Measurements from ENCODE around the gene COL4A1. TPM values are rescaled to one million over a fixed set of nuclear protein-coding genes. Genes with fewer than 3 reads are reported as not detected.
A peak's percentile ranks its signal among the peaks of the same experiment; 100 is the strongest.

COL4A1 gene
- total and polyA plus RNA-seq, 4 donors, result 162 to 377 (median 214) TPM

GRCh38 chr13:110229905-110230563 lies 76.9 kb downstream of the COL4A1 start:
- no peak overlapping the region for H3K27ac ChIP-seq (ENCODE audit: low read depth, low read length)
- WGBS (ENCODE audit: insufficient coverage), result 89% methylated on average over 15 of the region's 16 CpGs
- H3K4me1 ChIP-seq (ENCODE audit: control insufficient read depth, insufficient read depth, low read length), result peaks cover 3% of the 10 kb centered on the region
- DNase-seq (ENCODE audit: low read depth in 4 of 6, low spot score in 6 of 6), result no peak
- no peak overlapping the region for H3K4me3 ChIP-seq (ENCODE audit: low read depth, low read length)
- no peaks in the 10 kb centered on the region for H3K27me3 ChIP-seq (ENCODE audit: control insufficient read depth, insufficient read depth, low read length)
- H3K36me3 ChIP-seq (ENCODE audit: control insufficient read depth, insufficient read depth, low read length), result no peaks in the 10 kb centered on the region
- H3K9me3 ChIP-seq (ENCODE audit: control insufficient read depth, insufficient read depth, low read length), result no peaks in the 10 kb centered on the region

GRCh38 chr13:110228936-110229904 lies 77.7 kb downstream of the COL4A1 start:
- H3K4me1 ChIP-seq (ENCODE audit: control insufficient read depth, insufficient read depth, low read length), result peaks cover 2% of the 10 kb centered on the region
- H3K9me3 ChIP-seq (ENCODE audit: control insufficient read depth, insufficient read depth, low read length), result no peaks in the 10 kb centered on the region
- H3K27ac ChIP-seq (ENCODE audit: low read depth, low read length), result peak overlapping the region; percentile 16
- H3K36me3 ChIP-seq (ENCODE audit: control insufficient read depth, insufficient read depth, low read length), result no peaks in the 10 kb centered on the region
- no peaks in the 10 kb centered on the region for H3K27me3 ChIP-seq (ENCODE audit: control insufficient read depth, insufficient read depth, low read length)
- no peak for DNase-seq (ENCODE audit: low read depth in 4 of 6, low spot score in 6 of 6)
- WGBS (ENCODE audit: insufficient coverage), result 59% methylated on average over 9 of the region's 15 CpGs
- no peak overlapping the region for H3K4me3 ChIP-seq (ENCODE audit: low read depth, low read length)

- no peaks in the 10 kb centered on the region for H3K36me3 ChIP-seq (ENCODE audit: control insufficient read depth, insufficient read depth, low read length)
- H3K4me1 ChIP-seq (ENCODE audit: control insufficient read depth, insufficient read depth, low read length), result no peaks in the 10 kb centered on the region
- no peaks in the 10 kb centered on the region for H3K27me3 ChIP-seq (ENCODE audit: control insufficient read depth, insufficient read depth, low read length)
- H3K27ac ChIP-seq (ENCODE audit: low read depth, low read length), result no peak overlapping the region
- 92% methylated on average over 22 of the region's 28 CpGs for WGBS (ENCODE audit: insufficient coverage)
- DNase-seq (ENCODE audit: low read depth in 4 of 6, low spot score in 6 of 6), result no peak
- H3K4me3 ChIP-seq (ENCODE audit: low read depth, low read length), result no peak overlapping the region
- H3K9me3 ChIP-seq (ENCODE audit: control insufficient read depth, insufficient read depth, low read length), result no peaks in the 10 kb centered on the region
Measured at GRCh38 chr13:110227864-110228643, 78.9 kb downstream of the COL4A1 start.

GRCh38 chr13:110227416-110227815 lies 79.5 kb downstream of the COL4A1 start:
- no peaks in the 10 kb centered on the region for H3K4me1 ChIP-seq (ENCODE audit: control insufficient read depth, insufficient read depth, low read length)
- 87% methylated on average over 2 of the region's 3 CpGs for WGBS (ENCODE audit: insufficient coverage)
- DNase-seq (ENCODE audit: low read depth in 4 of 6, low spot score in 6 of 6), result no peak
- H3K36me3 ChIP-seq (ENCODE audit: control insufficient read depth, insufficient read depth, low read length), result no peaks in the 10 kb centered on the region
- no peak overlapping the region for H3K4me3 ChIP-seq (ENCODE audit: low read depth, low read length)
- H3K9me3 ChIP-seq (ENCODE audit: control insufficient read depth, insufficient read depth, low read length), result no peaks in the 10 kb centered on the region
- no peaks in the 10 kb centered on the region for H3K27me3 ChIP-seq (ENCODE audit: control insufficient read depth, insufficient read depth, low read length)
- no peak overlapping the region for H3K27ac ChIP-seq (ENCODE audit: low read depth, low read length)

GRCh38 chr13:110225609-110226574 lies 81.1 kb downstream of the COL4A1 start:
- DNase-seq (ENCODE audit: low read depth in 4 of 6, low spot score in 6 of 6), result no peak
- H3K36me3 ChIP-seq (ENCODE audit: control insufficient read depth, insufficient read depth, low read length), result no peaks in the 10 kb centered on the region
- H3K4me3 ChIP-seq (ENCODE audit: low read depth, low read length), result no peak overlapping the region
- WGBS (ENCODE audit: insufficient coverage), result 88% methylated on average over 9 of the region's 12 CpGs
- H3K27me3 ChIP-seq (ENCODE audit: control insufficient read depth, insufficient read depth, low read length), result no peaks in the 10 kb centered on the region
- H3K4me1 ChIP-seq (ENCODE audit: control insufficient read depth, insufficient read depth, low read length), result peaks cover 7% of the 10 kb centered on the region
- no peaks in the 10 kb centered on the region for H3K9me3 ChIP-seq (ENCODE audit: control insufficient read depth, insufficient read depth, low read length)
- H3K27ac ChIP-seq (ENCODE audit: low read depth, low read length), result no peak overlapping the region

GRCh38 chr13:110225003-110225402 lies 82.0 kb downstream of the COL4A1 start:
- 96% methylated on average over 10 of the region's 11 CpGs for WGBS (ENCODE audit: insufficient coverage)
- no peak for DNase-seq (ENCODE audit: low read depth in 4 of 6, low spot score in 6 of 6)
- no peak overlapping the region for H3K4me3 ChIP-seq (ENCODE audit: low read depth, low read length)

GRCh38 chr13:110224519-110224918 lies 82.4 kb downstream of the COL4A1 start:
- peak in 1 of 6 donors; percentile 41 for DNase-seq (ENCODE audit: low read depth in 4 of 6, low spot score in 6 of 6)
- no peak overlapping the region for H3K27ac ChIP-seq (ENCODE audit: low read depth, low read length)
- WGBS (ENCODE audit: insufficient coverage), result 80% methylated on average over 5 of the region's 8 CpGs
- H3K4me1 ChIP-seq (ENCODE audit: control insufficient read depth, insufficient read depth, low read length), result peaks cover 7% of the 10 kb centered on the region
- H3K27me3 ChIP-seq (ENCODE audit: control insufficient read depth, insufficient read depth, low read length), result no peaks in the 10 kb centered on the region
- no peaks in the 10 kb centered on the region for H3K36me3 ChIP-seq (ENCODE audit: control insufficient read depth, insufficient read depth, low read length)
- no peak overlapping the region for H3K4me3 ChIP-seq (ENCODE audit: low read depth, low read length)
- H3K9me3 ChIP-seq (ENCODE audit: control insufficient read depth, insufficient read depth, low read length), result no peaks in the 10 kb centered on the region

More at GRCh38 chr13:110225003-110225402, 82.0 kb downstream of the COL4A1 start:
- no peaks in the 10 kb centered on the region for H3K9me3 ChIP-seq (ENCODE audit: control insufficient read depth, insufficient read depth, low read length)
- H3K36me3 ChIP-seq (ENCODE audit: control insufficient read depth, insufficient read depth, low read length), result no peaks in the 10 kb centered on the region
- no peaks in the 10 kb centered on the region for H3K27me3 ChIP-seq (ENCODE audit: control insufficient read depth, insufficient read depth, low read length)
- H3K4me1 ChIP-seq (ENCODE audit: control insufficient read depth, insufficient read depth, low read length), result peaks cover 7% of the 10 kb centered on the region
- H3K27ac ChIP-seq (ENCODE audit: low read depth, low read length), result no peak overlapping the region

GRCh38 chr13:110221406-110222117 lies 85.4 kb downstream of the COL4A1 start:
- H3K9me3 ChIP-seq (ENCODE audit: control insufficient read depth, insufficient read depth, low read length), result no peaks in the 10 kb centered on the region
- H3K27ac ChIP-seq (ENCODE audit: low read depth, low read length), result peak overlapping the region; percentile 49
- H3K4me1 ChIP-seq (ENCODE audit: control insufficient read depth, insufficient read depth, low read length), result peaks cover 13% of the 10 kb centered on the region
- DNase-seq (ENCODE audit: low read depth in 4 of 6, low spot score in 6 of 6), result no peak
- no peaks in the 10 kb centered on the region for H3K36me3 ChIP-seq (ENCODE audit: control insufficient read depth, insufficient read depth, low read length)
- 76% methylated on average over 13 of the region's 18 CpGs for WGBS (ENCODE audit: insufficient coverage)
- no peak overlapping the region for H3K4me3 ChIP-seq (ENCODE audit: low read depth, low read length)
- no peaks in the 10 kb centered on the region for H3K27me3 ChIP-seq (ENCODE audit: control insufficient read depth, insufficient read depth, low read length)
